GM23248 (cell line): ENCODE data around the gene HES3.

Experiments
- EZH2 ChIP-seq: fragments of 200-600 bp; sonication (generic); IDR thresholded peaks from 2 replicates; pipeline ENCODE4 v1.6.1; 2018; ENCODE audit warnings: antibody characterized with exemption, mild to moderate bottlenecking; ENCODE audit not compliant: insufficient read depth, poor library complexity, severe bottlenecking
- EZH2phosphoT487 ChIP-seq: fragments of 200-600 bp; sonication (generic); IDR thresholded peaks from 2 replicates; pipeline ENCODE4 v1.6.1; 2018; ENCODE audit warnings: antibody characterized with exemption, moderate library complexity, mild to moderate bottlenecking, low read depth; ENCODE audit not compliant: insufficient read depth

DNA sequence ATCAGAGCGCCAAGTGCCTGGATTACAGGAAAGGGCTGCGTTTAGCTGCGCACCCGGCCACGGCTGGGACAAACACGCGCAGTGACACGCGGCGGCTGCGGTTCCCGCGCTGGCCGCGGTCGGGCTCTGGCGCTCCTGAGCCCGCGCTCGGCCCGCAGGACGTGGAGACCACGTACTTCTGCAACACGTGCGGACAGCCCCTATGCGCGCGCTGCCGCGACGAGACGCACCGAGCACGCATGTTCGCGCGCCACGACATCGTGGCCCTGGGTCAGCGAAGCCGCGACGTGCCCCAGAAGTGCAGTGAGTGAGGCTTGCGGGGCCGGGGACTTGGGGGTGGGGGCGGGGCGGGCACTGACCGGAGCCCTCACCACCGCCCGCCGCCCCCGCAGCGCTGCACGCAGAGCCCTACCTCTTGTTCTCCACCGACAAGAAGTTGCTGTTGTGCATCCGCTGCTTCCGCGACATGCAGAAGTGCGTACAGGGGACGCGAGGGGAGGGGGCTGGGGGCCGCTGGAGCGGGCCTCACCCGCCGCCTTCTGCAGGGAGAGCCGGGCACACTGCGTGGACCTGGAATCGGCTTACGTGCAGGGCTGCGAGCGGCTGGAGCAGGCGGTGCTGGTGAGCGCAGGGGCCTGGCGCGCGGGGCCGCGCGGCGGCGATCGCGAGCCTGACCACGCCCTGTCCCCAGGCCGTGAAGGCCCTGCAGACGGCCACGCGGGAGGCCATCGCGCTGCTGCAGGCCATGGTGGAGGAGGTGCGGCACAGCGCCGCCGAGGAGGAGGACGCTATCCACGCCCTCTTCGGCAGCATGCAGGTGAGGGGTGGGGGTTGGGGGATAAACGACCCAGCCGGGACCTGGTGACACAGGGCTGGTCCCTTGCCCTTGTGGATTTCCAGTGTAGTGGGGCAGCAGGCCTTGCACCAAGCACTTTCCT, 35.0 kb upstream of the HES3 start:
- TF ChIP-seq EZH2phosphoT487: no peak
- no peak for TF ChIP-seq EZH2
